Spleen (tissue), 11 donors: ENCODE results near the gene FMO1. TPM values are rescaled to one million over a fixed set of nuclear protein-coding genes. Genes with fewer than 3 reads are reported as not detected.

Experiments used
- DNase-seq: peaks from one replicate; pipeline ENCODE4 v3.0.0-alpha.2; 2020
- H3K27ac ChIP-seq, 8 donors: fragments of 200-600 bp; sonication (generic) in 7 of 8; 1 replicate in 4 of 8; 2 replicates in 4 of 8; pipeline versions ENCODE4 v1.5.0 to v1.8.0; 2016 to 2021; ENCODE audit warnings: inconsistent platforms in 4 of 8, mild to moderate bottlenecking in 4 of 8, moderate library complexity in 1 of 8
- H3K27me3 ChIP-seq, 7 donors: fragments of 200-600 bp; sonication (generic) in 6 of 7; replicated peaks in 1 of 7; 1 replicate in 4 of 7; 2 replicates in 3 of 7; pipeline versions ENCODE4 v1.5.0 to v1.8.0; 2016 to 2021; ENCODE audit warnings: inconsistent platforms in 3 of 7, mild to moderate bottlenecking in 1 of 7
- H3K36me3 ChIP-seq, 6 donors: fragments of 200-600 bp; sonication (generic) in 5 of 6; 1 replicate in 4 of 6; 2 replicates in 2 of 6; pipeline versions ENCODE4 v1.5.0 to v1.8.0; 2016 to 2021; ENCODE audit warnings: inconsistent platforms in 2 of 6
- H3K4me1 ChIP-seq, 6 donors: fragments of 200-600 bp; sonication (generic) in 5 of 6; 1 replicate in 3 of 6; 2 replicates in 3 of 6; pipeline versions ENCODE4 v1.5.0 to v1.8.0; 2016 to 2021; ENCODE audit warnings: inconsistent platforms in 3 of 6
- H3K4me3 ChIP-seq, 8 donors: fragments of 200-600 bp; sonication (generic) in 7 of 8; 1 replicate in 4 of 8; 2 replicates in 4 of 8; pipeline versions ENCODE4 v1.5.0 to v1.8.0; 2016 to 2021; ENCODE audit warnings: inconsistent platforms in 4 of 8, mild to moderate bottlenecking in 4 of 8, moderate library complexity in 2 of 8
- H3K9me3 ChIP-seq, 8 donors: fragments of 200-600 bp; sonication (generic) in 7 of 8; 1 replicate in 4 of 8; 2 replicates in 4 of 8; pipeline versions ENCODE4 v1.5.0 to v1.8.0; 2016 to 2021; ENCODE audit warnings: inconsistent platforms in 4 of 8
- CTCF ChIP-seq, 11 experiments: fragments of 200-600 bp in 7 of 11; fragments of 450-650 bp in 4 of 11; sonication (generic) in 4 of 11; IDR thresholded peaks in 8 of 11; conservative IDR thresholded peaks in 3 of 11; 1 replicate in 7 of 11; 2 replicates in 4 of 11; pipeline versions ENCODE4 v1.4.0 to v1.8.0; 2016 to 2021; ENCODE audit warnings: antibody characterized with exemption in 11 of 11, inconsistent platforms in 4 of 11, mild to moderate bottlenecking in 1 of 11
- POLR2A ChIP-seq, 3 donors: fragments of 450-650 bp; IDR thresholded peaks; one replicate each; pipeline ENCODE4 v1.5.1; 2017; ENCODE audit warnings: antibody characterized with exemption in 3 of 3, mild to moderate bottlenecking in 1 of 3
- POLR2AphosphoS5 ChIP-seq, 3 donors: sonication (generic); formaldehyde crosslinking; IDR thresholded peaks; one replicate each; pipeline ENCODE4 v1.5.1; 2017; ENCODE audit warnings: antibody characterized with exemption in 3 of 3
- WGBS, 5 donors: extraction: QIAGEN DNeasy Blood & Tissue Kit in 3 of 5; methylation state at CpG; one replicate each; pipeline versions ENCODE4 v1.1.5 to v1.1.7; 2013 to 2018; 5-methylcytosine and 5-hydroxymethylcytosine counted together
- intact Hi-C: fragments of 100-400 bp; cut with DNase I; formaldehyde crosslinking; loops from one replicate; pipeline ENCODE4 v1.15.0; 2023; ENCODE audit warnings: low total_unique reads
- polyA plus RNA-seq, 3 donors: library from polyadenylated mRNA; stranded (reverse); fragments of 200-250 nt; gene quantifications; one replicate each; pipeline ENCODE4 v1.2.1, GENCODE V29; 2013
- total RNA-seq, 7 donors: library from RNA; depleted of rRNA in 3 of 7; stranded (reverse); fragments of >200 nt in 3 of 7; fragmentation: NEBNext Ultra II Directional in 4 of 7; extraction: Animal tissue kit (Norgen Biotek cat#: 25700) in 4 of 7; gene quantifications; one replicate each; pipeline versions ENCODE4 v1.1.0 to v1.2.1, GENCODE V29; 2016 to 2021
- donor health status: healthy with polysubstance abuse.
- donor health status: DM: no; HTN: no; CAD: no; lungs with moderate emphysema.
- donor health status: DM: no; HTN: no; CAD: no.
- donor health status: Bipolar disorder and iron deficiency.
- donor health status: healthy.
- donor health status: DM: no; HTN: no; CAD: no.
- donor health status: DM: yes; HTN: yes; CAD: no.

The FMO1 gene
- total and polyA plus RNA-seq, 10 donors, result 0.17 to 0.30 (median 0.22) TPM; not detected in 7

GRCh38 chr1:171207377-171207776, 40.9 kb upstream of the FMO1 start:
- DNase-seq, result no peak

GRCh38 chr1:171210355-171210754, 37.9 kb upstream of the FMO1 start:
- DNase-seq, result no peak
- Histone ChIP-seq H3K4me3 (no peak overlapping the region), H3K36me3 (no peaks in the 10 kb centered on the region), H3K4me1 (no peaks in the 10 kb centered on the region), H3K27me3 (no peaks in the 10 kb centered on the region), H3K9me3 (no peaks in the 10 kb centered on the region), H3K27ac (no peak overlapping the region)
- TF ChIP-seq POLR2AphosphoS5 (IDR thresholded peaks at IDR 0.05) (no peak), POLR2A (IDR thresholded peaks at IDR 0.05) (no peak), CTCF (IDR thresholded peaks at IDR 0.05 in 8 of 11, conservative IDR thresholded peaks at IDR 0.05 in 3 of 11) (no peak)
- intact Hi-C loops, result no loop called here
- 41 to 71% (median 56%) methylated on average over 1 of the region's 1 CpG for WGBS, 5 donors

More at GRCh38 chr1:171207377-171207776, 40.9 kb upstream of the FMO1 start:
- no peak overlapping the region for H3K4me3 ChIP-seq
- no peaks in the 10 kb centered on the region for H3K9me3 ChIP-seq
- H3K4me1 ChIP-seq, result no peaks in the 10 kb centered on the region
- no peak overlapping the region for H3K27ac ChIP-seq
- no peaks in the 10 kb centered on the region for H3K27me3 ChIP-seq
- intact Hi-C loops, result loop anchor here (10.0 kb wide), 1 partner anchor 123 kb away; no protein-coding TSS in a partner anchor
- H3K36me3 ChIP-seq, result no peaks in the 10 kb centered on the region
- no peak for TF ChIP-seq POLR2AphosphoS5 (IDR thresholded peaks at IDR 0.05)
- no peak for TF ChIP-seq CTCF (IDR thresholded peaks at IDR 0.05 in 8 of 11, conservative IDR thresholded peaks at IDR 0.05 in 3 of 11)
- no peak for TF ChIP-seq POLR2A (IDR thresholded peaks at IDR 0.05)
- WGBS, 5 donors, result 78 to 97% (median 87%) methylated on average over 2 of the region's 2 CpGs

GRCh38 chr1:171212607-171213351, 35.5 kb upstream of the FMO1 start:
- no peaks in the 10 kb centered on the region for H3K4me1 ChIP-seq
- intact Hi-C loops, result no loop called here
- no peak overlapping the region for H3K4me3 ChIP-seq
- 59 to 73% (median 65%) methylated on average over 3 of the region's 3 CpGs for WGBS, 5 donors
- no peaks in the 10 kb centered on the region for H3K36me3 ChIP-seq
- H3K27ac ChIP-seq, result no peak overlapping the region
- no peaks in the 10 kb centered on the region for H3K27me3 ChIP-seq
- no peaks in the 10 kb centered on the region for H3K9me3 ChIP-seq
- no peak for DNase-seq
- no peak for TF ChIP-seq POLR2AphosphoS5 (IDR thresholded peaks at IDR 0.05)
- no peak for TF ChIP-seq POLR2A (IDR thresholded peaks at IDR 0.05)
- no peak for TF ChIP-seq CTCF (IDR thresholded peaks at IDR 0.05 in 8 of 11, conservative IDR thresholded peaks at IDR 0.05 in 3 of 11)

- no peak overlapping the region for H3K27ac ChIP-seq
- 71 to 84% (median 77%) methylated on average over 12 of the region's 12 CpGs for WGBS, 5 donors
These were observed 34.5 kb upstream of the FMO1 start for GRCh38 chr1:171213559-171214454.

More at GRCh38 chr1:171213559-171214454, 34.5 kb upstream of the FMO1 start:
- Histone ChIP-seq H3K27me3 (no peaks in the 10 kb centered on the region), H3K4me1 (no peaks in the 10 kb centered on the region), H3K36me3 (no peaks in the 10 kb centered on the region), H3K9me3 (no peaks in the 10 kb centered on the region), H3K4me3 (no peak overlapping the region)
- no peak for DNase-seq
- TF ChIP-seq POLR2A (IDR thresholded peaks at IDR 0.05) (no peak), CTCF (IDR thresholded peaks at IDR 0.05 in 8 of 11, conservative IDR thresholded peaks at IDR 0.05 in 3 of 11) (no peak)
- intact Hi-C loops, result no loop called here
